ENCODE measurements around the gene TBCEL.
"Not testable (repeated sequence)": the region's sequence is repeated elsewhere in the genome, so short reads cannot be mapped to it uniquely, and the experiment has no call there.

TBCEL gene

GRCh38 chr11:121105481-121106195 is 81.7 kb downstream of the TBCEL start:
- no peak for DNase-seq (ENCODE audit: low read depth in 1 of 2, low spot score in 1 of 2)

- no peak for DNase-seq (ENCODE audit: low read depth in 1 of 2, low spot score in 1 of 2)
Observed at GRCh38 chr11:121106812-121107211, 82.9 kb downstream of the TBCEL start.

DNA sequence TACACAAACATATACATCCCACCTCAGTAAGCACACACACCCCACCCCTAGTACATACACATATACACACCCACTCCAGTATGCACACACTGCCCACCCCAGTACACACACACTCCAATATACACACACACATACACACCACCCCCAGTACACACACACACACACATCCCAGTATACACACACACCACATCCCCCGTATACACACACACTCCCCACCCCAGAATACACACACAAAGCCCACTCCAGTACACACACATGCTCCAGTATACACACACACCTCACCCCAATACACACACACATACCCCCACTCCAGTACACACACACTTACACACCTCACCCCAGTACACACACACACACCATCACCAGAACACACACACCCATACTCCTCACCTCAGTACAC is 84.5 kb downstream of the TBCEL start:
- no peak for DNase-seq (ENCODE audit: low read depth in 1 of 2, low spot score in 1 of 2)

- DNase-seq (ENCODE audit: low read depth in 1 of 2, low spot score in 1 of 2): no peak
Observed at GRCh38 chr11:121109471-121109870, 85.6 kb downstream of the TBCEL start.

- no peak for DNase-seq (ENCODE audit: low read depth in 1 of 2, low spot score in 1 of 2)
Observed at GRCh38 chr11:121109916-121110586, 86.1 kb downstream of the TBCEL start.

- no peak for DNase-seq (ENCODE audit: low read depth in 1 of 2, low spot score in 1 of 2)
Observed at GRCh38 chr11:121110871-121111724, 87.2 kb downstream of the TBCEL start.

- no peak for DNase-seq (ENCODE audit: low read depth in 1 of 2, low spot score in 1 of 2)
Observed at GRCh38 chr11:121112498-121113455, 88.9 kb downstream of the TBCEL start.

GRCh38 chr11:121113611-121114010 is 89.7 kb downstream of the TBCEL start:
- DNase-seq (ENCODE audit: low read depth in 1 of 2, low spot score in 1 of 2): no peak

GRCh38 chr11:121115024-121115423 is 91.1 kb downstream of the TBCEL start:
- DNase-seq (ENCODE audit: low read depth in 1 of 2, low spot score in 1 of 2): not testable (repeated sequence)

DNA sequence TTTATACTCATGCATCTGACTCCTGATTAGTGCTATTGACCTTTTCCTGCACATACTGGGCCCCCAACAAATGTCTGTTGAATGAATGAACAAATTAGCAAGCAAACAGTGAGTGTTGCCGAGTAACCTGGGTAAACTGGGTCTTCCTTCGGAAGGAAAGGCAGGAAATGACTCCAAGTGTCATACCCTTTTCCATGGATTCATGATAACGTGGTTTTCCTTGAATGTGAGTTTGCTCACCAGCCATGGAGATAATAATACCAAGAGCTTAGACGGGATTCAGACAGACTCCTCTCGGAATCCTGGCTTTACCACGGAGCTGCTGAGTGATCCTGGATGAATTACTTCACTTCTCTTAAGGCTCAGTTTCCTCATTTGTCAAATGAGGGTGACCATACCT is 93.9 kb downstream of the TBCEL start:
- DNase-seq (ENCODE audit: low read depth in 1 of 2, low spot score in 1 of 2): no peak

DNA sequence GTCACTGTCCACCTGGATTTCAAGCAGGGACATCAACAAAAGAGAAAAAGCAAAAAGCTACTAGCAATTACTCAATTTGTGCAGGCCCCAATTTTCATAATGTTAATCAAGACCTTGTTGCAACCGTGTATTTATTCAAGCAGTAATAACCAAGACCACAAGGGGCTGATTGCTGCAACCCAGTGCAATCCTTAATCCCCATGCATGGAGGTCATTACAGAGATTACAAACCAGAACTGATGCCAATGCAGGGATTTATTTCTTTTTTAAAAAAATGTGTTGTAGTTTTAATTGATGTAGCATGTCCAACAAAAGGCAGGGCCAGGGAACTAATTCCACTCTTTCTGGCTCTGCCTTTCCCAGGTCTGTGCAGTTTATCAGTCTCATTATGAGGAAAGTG is 95.5 kb downstream of the TBCEL start:
- DNase-seq (ENCODE audit: low read depth in 1 of 2, low spot score in 1 of 2): no peak

DNA sequence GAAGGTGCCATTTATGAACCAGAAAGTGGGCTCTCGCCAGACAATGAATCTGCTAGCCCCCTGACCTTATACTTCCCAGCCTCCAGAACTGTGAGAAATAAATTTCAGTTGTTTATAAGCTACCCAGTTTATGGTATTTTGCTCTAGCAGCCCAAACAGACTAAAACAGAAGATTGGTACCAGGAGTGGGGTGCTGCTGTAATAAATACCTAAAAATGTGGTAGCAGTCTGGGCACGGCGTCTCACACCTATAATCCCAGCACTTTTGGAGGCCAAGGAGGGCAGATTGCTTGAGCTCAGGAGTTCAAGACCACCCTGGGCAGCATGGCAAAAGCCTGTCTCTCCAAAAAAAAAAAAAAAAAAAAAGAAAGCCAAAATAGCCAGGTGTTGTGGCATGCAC is 98.4 kb downstream of the TBCEL start:
- DNase-seq (ENCODE audit: low read depth in 1 of 2, low spot score in 1 of 2): no peak

GRCh38 chr11:121123496-121124069 is 99.7 kb downstream of the TBCEL start:
- DNase-seq (ENCODE audit: low read depth in 1 of 2, low spot score in 1 of 2): no peak

DNA sequence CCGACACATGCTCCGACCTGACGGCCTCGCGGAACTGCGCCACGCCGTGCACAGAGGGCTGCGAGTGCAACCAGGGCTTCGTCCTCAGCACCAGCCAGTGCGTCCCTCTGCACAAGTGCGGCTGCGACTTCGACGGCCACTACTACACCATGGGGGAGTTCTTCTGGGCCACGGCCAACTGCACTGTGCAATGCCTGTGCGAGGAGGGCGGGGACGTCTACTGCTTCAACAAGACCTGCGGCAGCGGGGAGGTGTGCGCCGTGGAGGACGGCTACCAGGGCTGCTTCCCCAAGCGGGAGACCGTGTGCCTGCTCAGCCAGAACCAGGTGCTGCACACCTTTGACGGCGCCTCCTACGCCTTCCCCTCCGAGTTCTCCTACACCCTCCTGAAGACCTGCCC is 103.9 kb downstream of the TBCEL start:
- DNase-seq (ENCODE audit: low read depth in 1 of 2, low spot score in 1 of 2): no peak

GRCh38 chr11:121129362-121130340 is 105.7 kb downstream of the TBCEL start:
- DNase-seq (ENCODE audit: low read depth in 1 of 2, low spot score in 1 of 2): no peak

GRCh38 chr11:121131656-121132055 is 107.8 kb downstream of the TBCEL start:
- DNase-seq (ENCODE audit: low read depth in 1 of 2, low spot score in 1 of 2): no peak

GRCh38 chr11:121132211-121132976 is 108.5 kb downstream of the TBCEL start:
- no peak for DNase-seq (ENCODE audit: low read depth in 1 of 2, low spot score in 1 of 2)

DNA sequence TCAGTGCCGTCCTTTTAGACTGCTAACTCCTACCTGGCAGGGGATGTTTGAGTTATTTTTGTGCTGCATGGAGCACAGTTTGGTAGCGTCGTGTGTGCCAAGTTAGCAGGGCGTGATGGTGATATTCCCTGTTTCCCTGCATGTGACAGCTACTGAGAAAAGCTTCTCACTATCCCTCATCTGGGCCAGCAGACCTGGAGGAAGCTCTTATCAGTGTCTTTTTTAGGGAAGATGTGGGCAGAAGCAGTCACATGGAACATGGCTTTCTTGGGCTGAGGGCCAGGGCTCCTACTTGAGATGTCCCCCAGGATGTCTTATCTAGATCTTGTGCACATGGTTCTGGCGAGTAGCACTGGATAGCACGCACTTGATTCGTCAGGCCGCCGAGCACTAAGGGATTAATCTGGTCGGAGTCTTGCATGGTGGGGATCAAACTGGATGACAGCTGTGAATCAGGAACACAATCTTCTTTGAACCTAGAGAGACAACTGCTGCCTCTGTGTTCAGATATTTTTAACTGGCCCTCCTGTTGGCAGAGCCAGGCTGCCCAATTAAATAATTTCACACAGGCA is 110.9 kb downstream of the TBCEL start:
- no peak for DNase-seq (ENCODE audit: low read depth in 1 of 2, low spot score in 1 of 2)

Data from activated T-helper 1 cell treated with anti-CD3 and anti-CD28 coated beads, Interleukin-2, amount 50 U/mL, for 16 hours (primary cell).